Activated CD8-positive, alpha-beta T cell treated with anti-CD3 and anti-CD28 coated beads for 36 hours (primary cell): ENCODE data around the gene FOXP1. TPM values are rescaled to one million over a fixed set of nuclear protein-coding genes. Genes with fewer than 3 reads are reported as not detected.

ENCODE experiments used
- ATAC-seq: fragments of 200-7000 bp; cut with Tn5 transposase; one replicate; pipeline ENCODE4 v1.10.0; 2021; ENCODE audit warnings: mild to moderate bottlenecking, moderate library complexity
- CTCF ChIA-PET: fragments of 350-600 bp; sonication (Branson Sonifier 250); formaldehyde crosslinking; loops from one replicate; lab custom pipeline; 2021; ENCODE audit warnings: antibody characterized with exemption; lab: Charles Lee
- POLR2A ChIA-PET: fragments of 350-600 bp; sonication (Branson Sonifier 250); formaldehyde crosslinking; loops from one replicate; lab custom pipeline; 2021; ENCODE audit warnings: antibody characterized with exemption; lab: Charles Lee
- DNase-seq: peaks from one replicate; pipeline ENCODE4 v3.0.0-alpha.2; 2020
- H3K27ac Mint-ChIP-seq: one replicate; pipeline ENCODE4 v1.8.0; 2021; ENCODE audit warnings: mild to moderate bottlenecking, mixed read lengths
- H3K27me3 Mint-ChIP-seq: one replicate; pipeline ENCODE4 v1.8.0; 2021; ENCODE audit warnings: mixed read lengths
- H3K36me3 Mint-ChIP-seq: one replicate; pipeline ENCODE4 v1.8.0; 2021; ENCODE audit warnings: low read depth, mixed read lengths
- H3K4me1 Mint-ChIP-seq: one replicate; pipeline ENCODE4 v1.8.0; 2021; ENCODE audit warnings: low read depth, mixed read lengths
- H3K4me3 Mint-ChIP-seq: one replicate; pipeline ENCODE4 v1.8.0; 2021; ENCODE audit warnings: mild to moderate bottlenecking, moderate library complexity, mixed read lengths
- H3K9me3 Mint-ChIP-seq: one replicate; pipeline ENCODE4 v1.8.0; 2021; ENCODE audit warnings: mixed read lengths
- intact Hi-C: fragments of 100-400 bp; cut with micrococcal nuclease; formaldehyde crosslinking; loops from one replicate; pipeline ENCODE4 v1.10.0; 2022
- total RNA-seq, 2 experiments: library from RNA; stranded (reverse); gene quantifications; one replicate each; pipeline ENCODE4 v1.2.3, GENCODE V29; 2021
- TF ChIP-seq, protein P1 (sequence below): fragments of 200-600 bp; IDR thresholded peaks from one replicate; pipeline ENCODE4 v1.8.0; 2022; ENCODE audit warnings: antibody characterized with exemption, mild to moderate bottlenecking

Gene FOXP1
- total RNA-seq, 2 experiments from 2014 or later = 145 to 153 TPM

DNA sequence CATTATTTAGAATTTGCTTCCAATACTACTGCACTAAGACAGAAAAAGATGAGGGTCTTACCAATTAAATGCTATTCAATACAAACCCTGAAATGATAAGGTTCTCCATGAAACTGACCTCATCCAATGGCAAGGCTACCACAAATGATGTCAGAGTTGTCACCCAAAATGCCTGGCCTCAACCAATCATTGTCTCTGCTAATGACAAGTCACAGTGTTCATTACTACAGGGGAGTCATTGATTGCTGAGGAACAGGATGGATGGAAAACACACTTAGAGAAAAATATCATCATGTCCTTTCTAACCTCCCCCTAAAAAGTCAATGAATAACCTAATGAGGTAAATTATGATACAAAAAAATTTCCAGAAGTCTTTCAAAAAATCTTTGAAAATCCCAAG lies 91.0 kb downstream of the FOXP1 start:
- intact Hi-C loops = loop anchor here (5.0 to 10.0 kb wide), 3 partner anchors 95 to 408 kb away; no protein-coding TSS in a partner anchor
- Mint-ChIP-seq H3K4me3 (peak overlapping the region; percentile 71), H3K4me1 (peaks cover 83% of the 10 kb centered on the region), H3K27me3 (no peaks in the 10 kb centered on the region), H3K9me3 (peaks cover 15% of the 10 kb centered on the region), H3K27ac (peak overlapping the region; percentile 96), H3K36me3 (peaks cover 44% of the 10 kb centered on the region)
- peak; percentile 54 for DNase-seq
- POLR2A ChIA-PET = no interaction called here
- TF ChIP-seq, protein P1, sequence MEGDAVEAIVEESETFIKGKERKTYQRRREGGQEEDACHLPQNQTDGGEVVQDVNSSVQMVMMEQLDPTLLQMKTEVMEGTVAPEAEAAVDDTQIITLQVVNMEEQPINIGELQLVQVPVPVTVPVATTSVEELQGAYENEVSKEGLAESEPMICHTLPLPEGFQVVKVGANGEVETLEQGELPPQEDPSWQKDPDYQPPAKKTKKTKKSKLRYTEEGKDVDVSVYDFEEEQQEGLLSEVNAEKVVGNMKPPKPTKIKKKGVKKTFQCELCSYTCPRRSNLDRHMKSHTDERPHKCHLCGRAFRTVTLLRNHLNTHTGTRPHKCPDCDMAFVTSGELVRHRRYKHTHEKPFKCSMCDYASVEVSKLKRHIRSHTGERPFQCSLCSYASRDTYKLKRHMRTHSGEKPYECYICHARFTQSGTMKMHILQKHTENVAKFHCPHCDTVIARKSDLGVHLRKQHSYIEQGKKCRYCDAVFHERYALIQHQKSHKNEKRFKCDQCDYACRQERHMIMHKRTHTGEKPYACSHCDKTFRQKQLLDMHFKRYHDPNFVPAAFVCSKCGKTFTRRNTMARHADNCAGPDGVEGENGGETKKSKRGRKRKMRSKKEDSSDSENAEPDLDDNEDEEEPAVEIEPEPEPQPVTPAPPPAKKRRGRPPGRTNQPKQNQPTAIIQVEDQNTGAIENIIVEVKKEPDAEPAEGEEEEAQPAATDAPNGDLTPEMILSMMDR = no peak
- peak; percentile 24 for ATAC-seq
- CTCF ChIA-PET = interaction anchor here (1.4 kb wide), 1 partner anchor 16 kb away, joined by 3 read pairs; no protein-coding TSS in a partner anchor

DNA sequence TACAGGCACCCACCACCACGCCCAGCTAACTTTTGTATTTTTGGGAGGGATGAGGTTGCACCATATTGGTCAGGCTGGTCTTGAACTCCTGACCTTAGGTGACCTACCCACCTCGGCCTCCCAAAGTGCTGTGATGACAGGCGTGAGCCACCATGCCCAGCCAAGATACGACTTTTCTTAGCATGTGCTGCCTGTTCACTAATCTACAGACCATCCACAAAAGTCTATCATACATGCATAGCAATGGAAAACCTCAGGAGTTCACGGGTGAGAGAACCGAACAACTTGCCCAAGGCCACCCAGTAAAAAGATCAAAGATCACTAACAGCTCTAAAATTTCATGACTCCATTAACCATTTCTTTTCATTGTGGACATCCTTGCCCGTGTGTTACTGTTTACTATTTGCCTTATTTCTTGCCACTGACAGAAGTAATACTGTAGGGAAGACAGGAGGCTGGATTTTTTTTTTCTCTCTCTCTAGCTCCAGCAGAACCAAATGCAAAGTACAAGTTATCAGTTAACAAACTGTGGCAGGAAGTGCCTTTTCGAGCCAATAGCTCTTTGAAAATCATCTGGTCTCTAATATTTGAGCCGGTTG lies 92.3 kb downstream of the FOXP1 start:
- no peaks in the 10 kb centered on the region for H3K27me3 Mint-ChIP-seq
- H3K36me3 Mint-ChIP-seq = peaks cover 44% of the 10 kb centered on the region
- intact Hi-C loops = loop anchor here (5.0 to 10.0 kb wide), 3 partner anchors 94 to 406 kb away; no protein-coding TSS in a partner anchor
- POLR2A ChIA-PET = interaction anchor here (0.8 to 2.7 kb wide), 12 partner anchors 12 to 187 kb away, joined by 3 to 12 read pairs (median 3); partner anchors contain the start of gene FOXP1
- peaks cover 15% of the 10 kb centered on the region for H3K9me3 Mint-ChIP-seq
- ATAC-seq (no peak), DNase-seq (peak; percentile 28)
- TF ChIP-seq, protein P1 = no peak
- H3K4me1 Mint-ChIP-seq = peaks cover 83% of the 10 kb centered on the region
- CTCF ChIA-PET = interaction anchor here (0.6 to 2.6 kb wide), 12 partner anchors 10 to 285 kb away, joined by 3 to 9 read pairs (median 4); no protein-coding TSS in a partner anchor
- H3K27ac Mint-ChIP-seq = peak overlapping the region; percentile 96
- peak overlapping the region; percentile 54 for H3K4me3 Mint-ChIP-seq

DNA sequence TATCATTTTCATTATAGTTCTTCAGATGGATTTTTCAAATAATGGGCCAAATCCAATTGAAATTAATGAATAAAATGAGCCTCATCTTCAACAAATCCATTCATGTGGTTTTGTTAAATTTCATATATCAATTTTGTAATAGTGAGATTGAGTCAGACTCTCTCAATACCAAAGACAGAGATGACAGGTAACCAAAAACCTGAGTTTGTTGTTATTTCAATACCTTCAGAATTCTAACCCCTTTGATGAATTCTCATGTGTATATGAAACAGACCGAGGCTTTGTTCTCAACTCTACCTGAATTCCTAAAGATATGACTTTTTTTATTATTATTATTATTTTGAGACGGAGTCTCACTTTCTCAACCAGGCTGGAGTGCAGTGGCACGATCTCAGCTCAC lies 92.8 kb downstream of the FOXP1 start:
- intact Hi-C loops = loop anchor here (5.0 to 10.0 kb wide), 3 partner anchors 93 to 406 kb away; no protein-coding TSS in a partner anchor
- DNase-seq (no peak), ATAC-seq (no peak)
- Mint-ChIP-seq H3K36me3 (peaks cover 46% of the 10 kb centered on the region), H3K27ac (peak overlapping the region; percentile 98), H3K27me3 (no peaks in the 10 kb centered on the region), H3K9me3 (peaks cover 15% of the 10 kb centered on the region), H3K4me1 (peaks cover 82% of the 10 kb centered on the region), H3K4me3 (no peak overlapping the region)
- ChIA-PET CTCF (interaction anchor here (0.8 to 2.6 kb wide), 5 partner anchors 21 to 73 kb away, joined by 3 to 9 read pairs (median 5); no protein-coding TSS in a partner anchor), POLR2A (interaction anchor here (0.8 to 2.7 kb wide), 9 partner anchors 12 to 187 kb away, joined by 3 to 12 read pairs (median 3); partner anchors contain the start of gene FOXP1)
- TF ChIP-seq, protein P1 = no peak

DNA sequence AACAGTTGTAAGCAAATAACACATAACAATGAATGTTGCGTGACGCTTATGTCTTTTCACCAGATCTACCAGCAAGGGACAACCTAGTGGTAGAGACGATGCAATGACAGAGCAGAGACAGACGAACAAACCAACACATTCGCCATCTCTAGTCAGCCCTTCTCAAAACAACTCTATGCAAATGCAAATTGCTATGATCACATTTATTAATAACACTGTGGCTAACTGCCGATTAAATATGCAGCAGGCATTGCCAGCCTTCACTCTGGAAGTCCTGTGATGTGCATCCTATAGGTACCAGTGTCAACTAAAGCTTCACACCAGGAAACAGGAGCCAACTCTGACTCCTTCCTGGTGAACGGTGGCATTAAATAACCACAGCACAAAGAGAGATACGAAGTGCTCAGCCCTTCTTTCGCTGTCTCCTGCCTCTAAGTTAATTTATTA lies 94.2 kb downstream of the FOXP1 start:
- intact Hi-C loops = loop anchor here (5.0 to 10.0 kb wide), 2 partner anchors 37 to 185 kb away; no protein-coding TSS in a partner anchor

More for the DNA sequence above, 94.2 kb downstream of the FOXP1 start:
- H3K36me3 Mint-ChIP-seq = peaks cover 47% of the 10 kb centered on the region
- ChIA-PET POLR2A (interaction anchor here (1.0 to 2.8 kb wide), 3 partner anchors 11 to 114 kb away, joined by 3 to 12 read pairs (median 11); partner anchors contain the start of gene FOXP1), CTCF (interaction anchor here (1.0 to 2.6 kb wide), 5 partner anchors 13 to 93 kb away, joined by 3 to 9 read pairs (median 5); no protein-coding TSS in a partner anchor)
- TF ChIP-seq, protein P1 = peak; percentile 61
- DNase-seq (peak; percentile 40), ATAC-seq (peak; percentile 47)
- H3K4me3 Mint-ChIP-seq = peak overlapping the region; percentile 62
- H3K4me1 Mint-ChIP-seq = peaks cover 82% of the 10 kb centered on the region
- peaks cover 14% of the 10 kb centered on the region for H3K9me3 Mint-ChIP-seq
- no peaks in the 10 kb centered on the region for H3K27me3 Mint-ChIP-seq
- H3K27ac Mint-ChIP-seq = peak overlapping the region; percentile 98
